Measurements from ENCODE around the gene MAU2. TPM values are rescaled to one million over a fixed set of nuclear protein-coding genes. Genes with fewer than 3 reads are reported as not detected.

MAU2 gene
- total and polyA plus RNA-seq, 2 of the 8 experiments (the other 6 are each of a cell fraction or from before 2014, with no cell fraction given) = 32.0 to 40.8 TPM

- no peak overlapping the region for H3K14ac ChIP-seq (ENCODE audit: insufficient read length)
- CTCF ChIA-PET (ENCODE audit: partially characterized antibody) = interaction anchor here (1.1 to 2.1 kb wide), 3 partner anchors 10 to 134 kb away, joined by 3 to 5 read pairs (median 4); no protein-coding TSS in a partner anchor
- peaks cover 14 to 41% (median 26%) of the 10 kb centered on the region in 4 experiments for H3K36me3 ChIP-seq (ENCODE audit: control insufficient read depth in 2 of 4, insufficient read depth in 4 of 4, low read length in 3 of 4)
- POLR2A ChIA-PET (ENCODE audit: partially characterized antibody) = interaction anchor here (1.0 to 2.1 kb wide), 3 partner anchors 9 to 21 kb away, joined by 3 to 6 read pairs (median 3); no protein-coding TSS in a partner anchor
- no peak overlapping the region for H3K27ac ChIP-seq (ENCODE audit: low read depth, low read length)
- WGBS, 2 experiments (ENCODE audit: extremely low coverage in 1 of 2, insufficient coverage in 1 of 2, insufficient read length in 1 of 2, insufficient replicate concordance in 2 of 2, low coverage in 1 of 2, low lambda C conversion rate in 2 of 2, missing lambda C conversion rate in 1 of 2) = 98% methylated on average over 10 of the region's 11 CpGs; no CpG with 5 or more reads in 1 of the 2 experiments
- FAIRE-seq = no peak
- H3K9ac ChIP-seq (replicated peaks in 1 of 4; ENCODE audit: extremely low read depth in 1 of 4, low read depth in 3 of 4, low read length in 3 of 4) = no peak overlapping the region
- H2BK12ac ChIP-seq (ENCODE audit: low read depth, low read length) = no peak overlapping the region
- H2AFZ ChIP-seq (ENCODE audit: low read length) = no peak overlapping the region
- no peak overlapping the region for H3K4me3 ChIP-seq (ENCODE audit: extremely low read depth in 1 of 4, insufficient read depth in 2 of 4, low read depth in 3 of 4, low read length in 4 of 4)
- no peaks in the 10 kb centered on the region for H3K27me3 ChIP-seq (replicated peaks in 1 of 4; ENCODE audit: control insufficient read depth in 3 of 4, extremely low read depth in 1 of 4, insufficient read depth in 3 of 4, low read length in 3 of 4)
- H3K79me1 ChIP-seq (ENCODE audit: low read depth, low read length) = no peaks in the 10 kb centered on the region
- no peaks in the 10 kb centered on the region; a peak in 1 of 7 replicates for H3K4me1 ChIP-seq (replicated peaks in 1 of 4; ENCODE audit: control insufficient read depth in 3 of 4, insufficient read depth in 4 of 4, low read length in 3 of 4)
- no peak overlapping the region for H2BK120ac ChIP-seq (replicated peaks; ENCODE audit: low read depth, low read length)
- DNase-seq (ENCODE audit: low read depth in 1 of 2, low spot score in 2 of 2) = no peak
- no peak overlapping the region for H2AK5ac ChIP-seq (ENCODE audit: low read depth, low read length)
- no peaks in the 10 kb centered on the region for H3K79me2 ChIP-seq (ENCODE audit: control insufficient read depth in 1 of 2, insufficient read depth in 2 of 2, low read length in 2 of 2)
- no peaks in the 10 kb centered on the region for H3K9me3 ChIP-seq (ENCODE audit: insufficient read depth in 2 of 2, low read depth in 1 of 2, low read length in 1 of 2)
- no peak overlapping the region for H3K18ac ChIP-seq (ENCODE audit: extremely low read depth, low read length)
- H4K5ac ChIP-seq (ENCODE audit: insufficient read length, low read depth, low read length) = no peak overlapping the region
- no peak overlapping the region for H4K91ac ChIP-seq (replicated peaks; ENCODE audit: insufficient read length, low read length)
- H3K4me2 ChIP-seq (ENCODE audit: insufficient read depth in 1 of 2, low read depth in 2 of 2, low read length in 2 of 2) = no peak overlapping the region
- TF ChIP-seq ATF2 (IDR thresholded peaks at IDR 0.05; ENCODE audit: low read length) = no peak
- no peaks in the 10 kb centered on the region for H3K23me2 ChIP-seq (ENCODE audit: low read depth, low read length)
- no peak overlapping the region for H3K56ac ChIP-seq (replicated peaks; ENCODE audit: insufficient read length, low read depth, low read length)
- H4K20me1 ChIP-seq (replicated peaks in 1 of 2; ENCODE audit: control insufficient read depth in 1 of 2, insufficient read depth in 2 of 2, low read length in 2 of 2) = peaks cover 3 to 5% of the 10 kb centered on the region in 2 experiments
- H3K4ac ChIP-seq (replicated peaks; ENCODE audit: insufficient read length, low read depth, low read length) = no peak overlapping the region
- H2BK5ac ChIP-seq (ENCODE audit: low read depth, low read length) = no peak overlapping the region
- no peak overlapping the region for H2BK15ac ChIP-seq (ENCODE audit: low read length)
- no peak overlapping the region for H4K8ac ChIP-seq (ENCODE audit: extremely low read depth, insufficient read depth, low read length)
- no peak overlapping the region for H3K23ac ChIP-seq (ENCODE audit: insufficient read length)
- no peak overlapping the region for H2BK20ac ChIP-seq (ENCODE audit: low read length)
Observed at GRCh38 chr19:19356500-19356899, 35.9 kb downstream of the MAU2 start.
